OCI-LY3 (cell line): ENCODE data around the gene CALM1.

Experiments used
- H2AFZ ChIP-seq: fragments of 200-600, 300-600 bp; shearing (Covaris generic); 2 replicates; pipeline ENCODE4 v1.6.0; 2014; ENCODE audit warnings: antibody characterized with exemption, low read depth, low read length
- H3K27ac ChIP-seq: fragments of 200-600, 300-600 bp; sonication (generic); 2 replicates; pipeline ENCODE4 v1.5.1; 2014; ENCODE audit warnings: mild to moderate bottlenecking, low read length, moderate library complexity, mixed read lengths
- H3K27me3 ChIP-seq: fragments of 200-600, 300-600 bp; sonication (generic); 2 replicates; pipeline ENCODE4 v1.6.1; 2014; ENCODE audit warnings: low read depth, low read length, mixed read lengths
- H3K36me3 ChIP-seq: fragments of 200-600, 300-600 bp; sonication (generic); replicated peaks from 2 replicates; pipeline ENCODE3; 2014; ENCODE audit warnings: low read depth, low read length, mixed read lengths
- H3K4me1 ChIP-seq: fragments of 300-600, 200-600 bp; sonication (generic); 2 replicates; pipeline ENCODE4 v1.6.1; 2014; ENCODE audit warnings: low read length, mixed read lengths
- H3K4me2 ChIP-seq: fragments of 200-600, 300-600 bp; sonication (generic); 2 replicates; pipeline ENCODE4 v1.6.1; 2014; ENCODE audit warnings: low read length, mixed read lengths
- H3K4me3 ChIP-seq: fragments of 300-600, 200-600 bp; sonication (generic); 2 replicates; pipeline ENCODE4 v1.5.1; 2014; ENCODE audit warnings: antibody characterized with exemption, mild to moderate bottlenecking, low read length, moderate library complexity
- H3K79me2 ChIP-seq: fragments of 300-600, 200-600 bp; shearing (Covaris generic); 2 replicates; pipeline ENCODE4 v1.6.1; 2014; ENCODE audit warnings: mild to moderate bottlenecking, low read length, mixed read lengths
- H3K9ac ChIP-seq: fragments of 300-600, 200-600 bp; shearing (Covaris generic); 2 replicates; pipeline ENCODE4 v1.6.0; 2014; ENCODE audit warnings: mild to moderate bottlenecking, low read length, moderate library complexity
- H3K9me3 ChIP-seq: fragments of 200-600, 300-600 bp; shearing (Covaris generic); 2 replicates; pipeline ENCODE4 v1.6.1; 2014; ENCODE audit warnings: low read length, mixed read lengths; ENCODE audit not compliant: insufficient read depth
- H4K20me1 ChIP-seq: fragments of 200-600, 300-600 bp; sonication (generic); 2 replicates; pipeline ENCODE4 v1.6.1; 2016; ENCODE audit warnings: low read length, mixed read lengths; ENCODE audit not compliant: insufficient read depth
- EZH2phosphoT487 ChIP-seq: fragments of 200-600 bp; shearing (Covaris generic); IDR thresholded peaks from 2 replicates; pipeline ENCODE4 v1.6.1; 2018; ENCODE audit warnings: antibody characterized with exemption, mixed run types, low read depth
- TF ChIP-seq, protein P1 (sequence below): fragments of 200-600, 300-600 bp; sonication (generic); IDR thresholded peaks from 2 replicates; pipeline ENCODE4 v1.5.1; 2014; ENCODE audit warnings: antibody characterized with exemption, low read length, low read depth

The CALM1 gene

DNA sequence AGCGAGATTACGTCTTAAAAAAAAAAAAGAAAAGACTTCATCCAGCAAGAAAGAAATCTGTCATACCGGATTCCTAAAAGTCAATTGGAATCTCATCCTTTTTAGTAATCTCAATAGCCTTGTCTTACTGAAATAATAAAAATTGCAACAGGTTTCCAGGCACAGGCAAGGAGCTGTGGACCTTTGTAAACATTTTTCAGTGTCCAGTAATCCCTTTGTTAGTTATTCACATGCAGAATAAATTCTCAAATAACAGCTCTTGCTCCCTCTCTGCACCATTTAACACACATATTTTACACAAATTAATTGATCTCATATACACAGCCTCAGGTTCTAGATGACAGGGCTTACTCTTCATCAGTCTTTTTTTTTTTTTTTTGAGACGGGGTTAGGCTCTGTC is 22.0 kb upstream of the CALM1 start:
- Histone ChIP-seq H4K20me1 (no peaks in the 10 kb centered on the region), H2AFZ (no peak overlapping the region), H3K9me3 (no peaks in the 10 kb centered on the region), H3K9ac (no peak overlapping the region), H3K79me2 (no peaks in the 10 kb centered on the region), H3K4me1 (no peaks in the 10 kb centered on the region), H3K4me2 (no peak overlapping the region), H3K27me3 (no peaks in the 10 kb centered on the region), H3K27ac (no peak overlapping the region), H3K36me3 (no peaks in the 10 kb centered on the region), H3K4me3 (no peak overlapping the region)
- no peak for TF ChIP-seq EZH2phosphoT487
- TF ChIP-seq, protein P1, sequence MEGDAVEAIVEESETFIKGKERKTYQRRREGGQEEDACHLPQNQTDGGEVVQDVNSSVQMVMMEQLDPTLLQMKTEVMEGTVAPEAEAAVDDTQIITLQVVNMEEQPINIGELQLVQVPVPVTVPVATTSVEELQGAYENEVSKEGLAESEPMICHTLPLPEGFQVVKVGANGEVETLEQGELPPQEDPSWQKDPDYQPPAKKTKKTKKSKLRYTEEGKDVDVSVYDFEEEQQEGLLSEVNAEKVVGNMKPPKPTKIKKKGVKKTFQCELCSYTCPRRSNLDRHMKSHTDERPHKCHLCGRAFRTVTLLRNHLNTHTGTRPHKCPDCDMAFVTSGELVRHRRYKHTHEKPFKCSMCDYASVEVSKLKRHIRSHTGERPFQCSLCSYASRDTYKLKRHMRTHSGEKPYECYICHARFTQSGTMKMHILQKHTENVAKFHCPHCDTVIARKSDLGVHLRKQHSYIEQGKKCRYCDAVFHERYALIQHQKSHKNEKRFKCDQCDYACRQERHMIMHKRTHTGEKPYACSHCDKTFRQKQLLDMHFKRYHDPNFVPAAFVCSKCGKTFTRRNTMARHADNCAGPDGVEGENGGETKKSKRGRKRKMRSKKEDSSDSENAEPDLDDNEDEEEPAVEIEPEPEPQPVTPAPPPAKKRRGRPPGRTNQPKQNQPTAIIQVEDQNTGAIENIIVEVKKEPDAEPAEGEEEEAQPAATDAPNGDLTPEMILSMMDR, result no peak

DNA sequence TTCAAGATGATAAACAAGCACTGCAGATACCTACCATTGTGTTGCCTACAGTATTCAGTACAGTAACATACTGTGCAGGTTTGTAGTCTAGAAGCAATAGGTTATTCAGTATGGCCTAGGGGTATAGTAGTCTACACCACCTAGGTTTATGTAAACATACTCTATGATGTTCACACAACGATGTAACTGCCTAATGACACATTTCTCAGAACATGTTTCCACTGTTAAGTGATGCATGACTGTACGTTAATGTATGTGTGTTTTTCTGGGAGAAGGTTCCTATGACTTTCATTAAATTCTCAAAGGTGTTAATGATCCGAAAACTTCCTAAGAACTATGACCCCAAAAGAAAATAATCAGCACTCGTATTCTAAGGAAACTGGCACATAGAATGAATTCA is 20.9 kb upstream of the CALM1 start:
- Histone ChIP-seq H4K20me1 (no peaks in the 10 kb centered on the region), H3K27ac (no peak overlapping the region), H3K9ac (no peak overlapping the region), H3K4me1 (no peaks in the 10 kb centered on the region), H3K4me2 (no peak overlapping the region), H3K79me2 (no peaks in the 10 kb centered on the region), H3K4me3 (no peak overlapping the region), H3K9me3 (no peaks in the 10 kb centered on the region), H3K27me3 (no peaks in the 10 kb centered on the region), H3K36me3 (no peaks in the 10 kb centered on the region), H2AFZ (no peak overlapping the region)
- TF ChIP-seq EZH2phosphoT487, result no peak
- TF ChIP-seq, protein P1, result no peak

DNA sequence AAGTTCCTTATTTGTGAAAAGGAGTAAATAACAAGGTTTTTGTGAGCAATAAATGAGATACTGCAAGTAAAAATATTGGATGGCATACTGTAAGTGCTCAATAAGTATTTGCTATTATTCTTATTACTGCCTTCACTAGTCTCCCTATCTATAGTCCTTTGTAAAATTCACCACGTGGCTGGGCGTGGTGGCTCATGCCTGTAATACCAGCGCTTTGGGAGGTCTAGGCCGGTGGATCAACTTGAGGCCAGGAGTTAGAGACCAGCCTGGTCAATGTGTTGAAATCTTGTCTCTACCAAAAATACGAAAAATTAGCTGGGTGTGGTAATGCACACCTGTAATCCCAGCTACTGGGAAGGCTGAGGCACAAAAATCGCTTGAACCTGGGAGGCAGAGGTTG is 18.6 kb upstream of the CALM1 start:
- Histone ChIP-seq H3K27ac (no peak overlapping the region), H3K4me3 (no peak overlapping the region), H3K36me3 (no peaks in the 10 kb centered on the region), H3K9me3 (no peaks in the 10 kb centered on the region), H3K4me1 (peaks cover 9% of the 10 kb centered on the region), H3K4me2 (no peak overlapping the region), H3K27me3 (no peaks in the 10 kb centered on the region), H3K9ac (no peak overlapping the region), H3K79me2 (no peaks in the 10 kb centered on the region), H2AFZ (no peak overlapping the region), H4K20me1 (no peaks in the 10 kb centered on the region)
- TF ChIP-seq, protein P1, result no peak
- TF ChIP-seq EZH2phosphoT487, result no peak

DNA sequence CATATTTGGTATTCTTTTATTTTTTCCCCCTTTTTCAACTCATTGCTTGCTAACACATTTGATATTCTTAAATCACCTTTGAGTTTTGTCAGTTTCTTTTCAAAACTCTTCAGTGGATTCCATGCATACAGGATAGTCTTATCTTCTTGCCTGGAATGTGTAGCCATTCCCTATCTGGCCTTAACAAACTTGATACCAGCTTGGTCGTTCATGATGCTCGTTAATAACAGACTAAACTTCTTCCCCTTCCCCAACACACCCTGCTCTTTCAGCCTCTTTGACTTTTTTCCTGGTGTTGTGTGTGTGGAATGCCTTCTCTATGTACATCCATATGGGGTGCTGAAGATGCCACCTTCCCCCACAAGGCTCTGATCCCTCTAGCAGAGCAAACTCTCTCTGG is 17.7 kb upstream of the CALM1 start:
- H3K4me2 ChIP-seq, result no peak overlapping the region
- H3K36me3 ChIP-seq, result no peaks in the 10 kb centered on the region
- no peak for TF ChIP-seq EZH2phosphoT487
- TF ChIP-seq, protein P1, result no peak
- no peaks in the 10 kb centered on the region for H3K79me2 ChIP-seq
- H4K20me1 ChIP-seq, result no peaks in the 10 kb centered on the region
- H3K4me3 ChIP-seq, result no peak overlapping the region
- no peak overlapping the region for H2AFZ ChIP-seq
- no peak overlapping the region for H3K27ac ChIP-seq
- H3K27me3 ChIP-seq, result no peaks in the 10 kb centered on the region
- H3K9me3 ChIP-seq, result no peaks in the 10 kb centered on the region
- H3K9ac ChIP-seq, result no peak overlapping the region
- peaks cover 10% of the 10 kb centered on the region for H3K4me1 ChIP-seq
